Breast epithelium (tissue), 3 donors: ENCODE results near the gene RXRB.

Source experiments
- CTCF ChIP-seq, 3 donors: fragments of 450-650 bp; IDR thresholded peaks; one replicate each; pipeline ENCODE4 v1.5.1; 2016 to 2017; ENCODE audit warnings: antibody characterized with exemption in 3 of 3, mild to moderate bottlenecking in 3 of 3, moderate library complexity in 3 of 3
- POLR2A ChIP-seq: fragments of 450-650 bp; IDR thresholded peaks from one replicate; pipeline ENCODE4 v1.6.1; 2016; ENCODE audit warnings: antibody characterized with exemption, mild to moderate bottlenecking, moderate library complexity

GRCh38 chr6:33168639-33169038, 31.8 kb downstream of the RXRB start:
- no peak for TF ChIP-seq CTCF (IDR thresholded peaks at IDR 0.05)
- TF ChIP-seq POLR2A: no peak
